ENCODE measurements around the gene FBXL5.

DNA sequence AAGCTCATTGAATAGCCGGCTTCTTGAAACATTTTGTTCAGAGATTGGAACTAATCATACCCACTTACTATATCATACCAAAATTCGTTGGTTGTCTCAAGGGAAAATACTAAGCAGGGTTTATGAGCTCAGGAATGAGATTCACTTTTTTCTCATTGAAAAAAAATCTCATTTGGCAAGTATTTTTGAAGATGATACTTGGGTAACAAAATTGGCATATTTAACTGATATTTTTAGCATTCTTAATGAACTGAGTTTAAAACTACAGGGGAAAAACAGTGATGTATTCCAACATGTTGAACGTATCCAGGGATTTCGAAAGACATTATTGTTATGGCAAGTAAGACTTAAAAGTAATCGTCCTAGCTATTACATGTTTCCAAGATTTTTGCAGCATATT, 32.9 kb upstream of the FBXL5 start:
- TF ChIP-seq, protein P1, sequence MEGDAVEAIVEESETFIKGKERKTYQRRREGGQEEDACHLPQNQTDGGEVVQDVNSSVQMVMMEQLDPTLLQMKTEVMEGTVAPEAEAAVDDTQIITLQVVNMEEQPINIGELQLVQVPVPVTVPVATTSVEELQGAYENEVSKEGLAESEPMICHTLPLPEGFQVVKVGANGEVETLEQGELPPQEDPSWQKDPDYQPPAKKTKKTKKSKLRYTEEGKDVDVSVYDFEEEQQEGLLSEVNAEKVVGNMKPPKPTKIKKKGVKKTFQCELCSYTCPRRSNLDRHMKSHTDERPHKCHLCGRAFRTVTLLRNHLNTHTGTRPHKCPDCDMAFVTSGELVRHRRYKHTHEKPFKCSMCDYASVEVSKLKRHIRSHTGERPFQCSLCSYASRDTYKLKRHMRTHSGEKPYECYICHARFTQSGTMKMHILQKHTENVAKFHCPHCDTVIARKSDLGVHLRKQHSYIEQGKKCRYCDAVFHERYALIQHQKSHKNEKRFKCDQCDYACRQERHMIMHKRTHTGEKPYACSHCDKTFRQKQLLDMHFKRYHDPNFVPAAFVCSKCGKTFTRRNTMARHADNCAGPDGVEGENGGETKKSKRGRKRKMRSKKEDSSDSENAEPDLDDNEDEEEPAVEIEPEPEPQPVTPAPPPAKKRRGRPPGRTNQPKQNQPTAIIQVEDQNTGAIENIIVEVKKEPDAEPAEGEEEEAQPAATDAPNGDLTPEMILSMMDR (conservative IDR thresholded peaks at IDR 0.05; ENCODE audit: low read length): no peak
- TF ChIP-seq EZH2phosphoT487 (IDR thresholded peaks at IDR 0.05; ENCODE audit: borderline replicate concordance, low read depth, low read length): no peak
